ENCODE data around the gene VPS26C.

The VPS26C gene

DNA sequence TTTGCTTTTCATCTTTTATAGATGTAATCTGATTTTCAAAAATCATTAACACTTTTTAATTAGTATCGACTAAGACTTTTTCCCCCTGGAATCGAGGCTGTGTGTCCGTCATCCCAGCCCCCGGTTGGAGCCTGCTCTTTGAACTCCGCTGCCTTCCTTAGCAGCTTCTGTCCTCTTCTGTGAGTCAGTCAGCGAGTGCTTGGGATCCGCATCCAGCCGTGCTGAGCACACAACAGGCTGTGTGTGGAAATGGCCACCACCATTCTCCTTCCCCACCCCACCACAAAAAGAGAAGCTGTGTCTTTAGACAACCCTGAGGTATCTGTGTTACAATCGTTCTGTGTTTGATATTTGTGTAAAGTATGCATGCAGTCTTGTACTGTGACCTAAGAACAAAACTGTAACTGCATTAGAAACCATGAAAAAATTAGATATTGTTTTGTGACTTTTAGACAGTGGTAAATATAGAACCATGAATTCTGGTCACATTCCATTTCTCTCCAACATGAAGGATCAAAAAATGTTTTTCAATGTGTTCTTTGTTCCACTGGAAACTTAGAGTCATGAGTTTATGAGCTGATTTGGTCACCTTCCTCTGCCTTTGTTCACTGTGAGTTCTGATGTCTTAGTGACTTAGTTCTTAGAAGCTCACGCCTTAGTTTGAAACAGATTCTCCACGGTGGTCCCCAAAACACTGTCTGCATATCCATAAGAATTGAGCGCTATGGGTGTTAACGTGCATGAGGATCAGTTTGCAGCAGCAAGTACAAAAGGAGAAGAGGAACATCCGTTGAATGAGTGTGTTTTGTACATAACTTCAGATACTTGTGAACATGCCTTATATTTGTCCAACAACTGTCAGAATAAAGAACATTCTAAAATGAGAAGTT lies 64.7 kb downstream of the VPS26C start:
- DNase-seq (ENCODE audit: low read depth): no peak

DNA sequence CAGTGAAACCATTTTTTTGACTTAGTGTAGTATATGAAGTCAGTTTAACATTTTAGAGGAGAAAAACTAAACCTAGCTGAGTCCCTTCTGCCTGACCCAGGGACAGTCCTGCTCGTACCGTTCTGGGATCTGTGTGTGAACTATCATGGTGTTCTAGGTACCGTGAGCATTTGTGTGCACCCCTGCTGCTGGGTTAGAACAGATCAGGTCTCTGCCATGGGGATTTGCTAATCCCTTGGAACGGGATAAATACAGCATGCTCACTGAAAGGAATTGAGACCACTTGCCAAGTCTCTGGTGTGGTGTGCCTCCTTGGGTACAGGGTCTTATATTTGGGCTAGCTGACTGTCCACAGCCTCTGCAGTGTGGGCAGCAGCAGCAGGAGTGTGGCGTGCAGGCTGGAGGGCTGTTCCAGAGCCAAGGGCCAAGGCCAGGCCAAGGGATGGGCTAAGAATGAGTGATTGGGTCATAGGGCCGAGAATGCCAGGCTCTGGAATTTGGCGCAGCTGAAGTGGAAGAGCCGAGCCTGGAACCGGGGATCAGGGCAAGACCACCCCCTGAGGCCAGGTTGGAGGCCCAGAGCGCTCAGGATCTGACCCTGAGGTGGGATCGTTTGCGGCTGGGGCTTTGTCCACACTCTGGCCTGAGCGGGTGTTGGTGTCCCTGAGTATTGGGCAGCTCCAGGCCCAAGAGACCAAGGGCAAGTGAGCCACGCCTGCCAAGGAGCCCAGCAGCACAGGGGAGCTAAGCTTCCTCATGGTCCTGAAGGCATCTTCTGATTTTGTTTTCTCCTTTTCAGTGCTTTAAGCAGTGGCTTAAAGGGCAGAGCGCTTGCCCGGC lies 66.3 kb downstream of the VPS26C start:
- no peak for DNase-seq (ENCODE audit: low read depth)

DNA sequence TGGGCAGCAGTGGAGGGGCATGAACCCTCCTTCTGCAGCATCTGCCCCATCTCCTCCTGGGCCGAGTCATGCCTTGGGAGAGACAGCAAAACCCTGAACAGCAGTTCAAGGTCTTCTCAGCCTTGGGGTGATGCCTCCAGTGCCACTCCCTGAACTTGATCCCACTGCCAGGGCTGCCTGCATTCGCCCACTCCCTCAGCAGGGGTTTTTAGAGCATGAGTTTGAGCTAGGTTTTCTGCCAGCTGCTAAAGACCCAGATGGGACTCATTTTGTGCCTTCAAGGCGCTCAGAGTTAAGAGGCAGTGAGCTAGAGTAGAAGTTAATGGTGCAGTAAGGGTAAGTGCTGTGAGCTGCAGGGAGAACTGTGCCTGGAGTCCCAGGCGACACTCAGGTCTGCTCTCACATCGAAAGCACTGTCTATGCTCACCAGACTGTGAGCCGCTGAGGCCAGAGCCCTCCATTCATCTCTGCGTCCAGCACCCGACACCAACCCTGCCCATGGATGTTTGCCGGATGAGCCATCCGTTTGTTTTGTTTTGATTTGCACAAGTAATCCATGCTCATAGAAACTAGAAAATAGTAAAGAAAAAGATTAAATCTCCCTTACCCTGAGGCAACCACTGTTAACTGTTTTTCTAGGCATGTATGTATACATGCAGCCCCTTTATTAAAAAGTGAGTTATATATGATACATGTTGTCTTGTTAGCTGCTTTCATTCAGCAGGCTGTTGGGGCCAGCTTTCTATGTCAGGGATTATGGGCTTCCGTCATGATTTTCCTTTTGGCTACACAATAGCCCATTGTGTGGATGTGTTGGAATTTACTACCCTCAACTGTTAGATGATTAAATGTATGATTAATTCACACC lies 67.8 kb downstream of the VPS26C start:
- DNase-seq (ENCODE audit: low read depth): no peak

DNA sequence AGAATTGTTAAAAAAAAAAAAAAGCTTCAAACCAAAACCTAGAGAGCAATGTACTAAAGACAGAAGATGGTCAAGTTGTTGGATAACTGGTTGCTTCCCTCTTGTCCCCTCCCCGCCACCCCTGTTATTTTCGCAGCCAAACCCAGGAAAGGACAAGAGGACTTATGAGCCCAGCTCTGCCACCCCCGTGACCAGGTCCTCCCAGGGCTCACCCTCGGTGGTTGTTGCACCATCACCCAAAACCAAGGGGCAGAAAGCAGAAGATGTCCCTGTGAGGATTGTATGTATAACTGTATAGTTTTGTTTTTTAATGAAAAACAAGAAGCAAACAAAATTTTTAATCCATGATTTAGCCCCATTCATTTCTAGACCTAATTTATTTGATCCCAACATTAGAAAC lies 69.4 kb downstream of the VPS26C start:
- DNase-seq (ENCODE audit: low read depth): no peak

DNA sequence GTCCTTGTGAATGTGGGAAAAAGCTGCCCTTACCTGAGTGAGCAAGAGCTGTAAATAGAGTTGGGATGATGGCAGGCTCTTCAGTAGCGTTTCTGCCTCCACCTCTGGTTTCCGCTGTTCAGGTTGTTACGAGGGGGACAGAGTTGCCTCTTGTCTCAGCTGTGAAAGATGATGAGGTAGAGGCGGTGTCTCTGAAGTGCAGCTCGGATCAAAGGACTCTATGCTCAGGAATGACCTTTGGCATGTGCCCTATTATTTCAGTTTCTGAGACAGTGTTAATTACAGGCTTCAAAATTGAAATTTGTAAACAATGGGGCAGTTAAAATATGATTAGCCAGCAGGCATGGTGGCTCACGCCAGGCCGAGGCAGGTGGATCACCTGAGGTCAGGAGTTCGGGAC lies 70.3 kb downstream of the VPS26C start:
- no peak for DNase-seq (ENCODE audit: low read depth)

DNA sequence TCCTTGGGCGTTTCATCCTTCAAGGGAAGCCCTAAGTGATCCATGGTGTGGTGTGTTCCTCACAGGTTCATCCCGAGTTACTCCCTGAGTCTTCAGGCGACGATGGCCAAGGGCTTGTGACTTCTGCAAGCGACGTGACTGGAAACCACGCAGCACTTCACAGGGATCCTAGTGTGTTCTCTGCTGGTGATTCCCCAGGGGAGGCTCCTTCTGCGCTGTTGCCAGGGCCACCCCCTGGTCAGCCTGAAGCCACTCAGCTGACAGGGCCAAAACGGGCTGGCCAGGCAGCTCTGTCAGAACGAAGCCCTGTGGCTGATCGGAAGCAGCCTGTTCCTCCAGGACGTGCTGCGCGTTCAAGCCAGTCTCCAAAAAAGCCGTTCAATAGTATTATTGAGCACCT lies 71.5 kb downstream of the VPS26C start:
- DNase-seq (ENCODE audit: low read depth): no peak

DNA sequence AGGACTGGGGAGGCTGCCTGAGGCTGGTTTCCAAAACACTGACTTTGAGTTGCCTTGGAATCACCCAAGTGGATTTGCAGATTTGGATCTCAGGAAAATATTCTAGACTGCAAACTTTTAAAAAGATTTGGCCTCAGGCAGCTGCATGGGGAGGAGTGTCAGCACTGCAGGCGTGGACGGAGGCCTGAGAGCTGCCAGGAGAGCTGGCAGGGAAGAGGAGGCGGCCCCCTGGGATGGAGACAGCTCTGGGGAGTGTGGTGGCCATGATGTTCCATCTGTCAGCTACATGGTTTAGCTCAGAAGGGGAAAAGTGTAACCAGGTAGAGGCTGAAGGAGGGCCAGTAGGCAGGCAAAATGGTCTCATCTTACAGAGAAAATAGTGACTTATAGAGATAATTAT lies 72.1 kb downstream of the VPS26C start:
- DNase-seq (ENCODE audit: low read depth): no peak

DNA sequence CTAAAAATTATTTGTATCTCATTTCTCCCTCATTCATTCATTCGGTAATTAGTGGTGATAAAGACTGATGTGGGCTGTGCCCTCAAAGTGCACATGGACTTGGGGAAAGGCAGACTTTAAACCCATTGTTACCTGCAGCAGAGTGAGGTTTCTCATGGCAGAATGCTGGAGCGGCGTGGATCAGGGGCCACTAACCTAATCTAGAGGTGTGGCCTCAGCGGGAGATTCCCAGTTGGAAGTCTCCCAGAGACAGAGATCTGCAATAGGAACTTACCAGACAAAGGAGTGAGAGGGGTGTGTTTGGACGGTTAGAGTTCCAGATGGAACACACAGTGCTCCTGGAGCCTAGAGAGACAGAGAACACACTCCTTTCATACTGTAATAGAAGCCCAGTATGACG lies 73.5 kb downstream of the VPS26C start:
- no peak for DNase-seq (ENCODE audit: low read depth)

DNA sequence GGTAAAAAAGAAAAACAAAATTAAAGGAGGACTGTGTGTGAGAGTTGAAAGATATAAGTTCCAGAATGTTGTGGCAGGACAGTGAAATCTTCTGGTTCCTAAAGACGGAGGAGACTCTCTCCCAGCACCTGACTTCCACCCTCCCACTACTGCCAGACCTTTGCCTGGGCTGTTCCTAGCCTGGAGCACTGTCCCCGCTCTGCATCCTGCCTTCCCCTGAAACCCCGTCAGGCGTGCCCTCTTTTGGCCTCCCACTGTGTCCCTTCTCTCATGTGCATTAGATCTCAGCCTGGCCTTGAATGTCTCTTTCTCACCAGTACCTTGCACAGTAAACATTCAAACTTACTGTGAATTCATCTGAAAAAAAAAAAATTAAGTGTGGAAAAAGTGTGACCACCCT lies 74.1 kb downstream of the VPS26C start:
- DNase-seq (ENCODE audit: low read depth): no peak

DNA sequence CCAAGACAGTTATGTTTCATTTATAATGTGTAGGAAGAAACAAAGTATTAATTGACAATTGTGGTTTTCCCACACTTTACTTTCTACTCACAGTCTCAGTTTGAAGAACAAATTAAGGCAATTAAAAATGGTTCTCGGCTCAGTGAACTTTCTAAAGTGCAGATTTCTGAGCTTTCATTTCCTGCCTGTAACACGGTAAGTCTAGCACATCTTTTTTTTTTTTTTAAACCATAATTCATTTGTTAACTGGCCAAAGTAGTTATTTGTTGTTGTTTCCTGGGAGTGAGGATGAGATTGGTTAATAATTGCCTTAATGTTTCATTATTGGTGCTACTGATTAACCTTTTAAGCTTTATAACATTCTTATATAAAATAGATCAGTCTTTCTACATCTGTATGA lies 75.1 kb downstream of the VPS26C start:
- no peak for DNase-seq (ENCODE audit: low read depth)

DNA sequence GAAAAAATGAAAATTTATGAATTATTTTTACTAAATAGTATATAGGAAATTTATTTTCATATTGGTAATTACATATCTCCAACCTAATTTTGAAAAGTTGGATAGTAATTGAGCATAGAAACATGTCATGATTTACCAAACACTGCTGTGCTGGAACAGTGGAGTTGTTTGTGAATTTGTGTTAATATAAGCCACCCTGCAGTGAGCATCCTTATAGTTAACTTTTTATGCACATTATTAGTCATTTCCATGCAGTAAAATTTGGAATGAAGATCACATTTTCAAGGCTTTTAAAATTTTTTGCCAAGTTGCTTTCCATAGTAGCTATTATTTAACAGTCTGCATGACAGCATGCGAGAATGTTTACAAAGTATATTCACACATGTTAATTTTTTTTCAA lies 78.3 kb downstream of the VPS26C start:
- DNase-seq (ENCODE audit: low read depth): no peak

DNA sequence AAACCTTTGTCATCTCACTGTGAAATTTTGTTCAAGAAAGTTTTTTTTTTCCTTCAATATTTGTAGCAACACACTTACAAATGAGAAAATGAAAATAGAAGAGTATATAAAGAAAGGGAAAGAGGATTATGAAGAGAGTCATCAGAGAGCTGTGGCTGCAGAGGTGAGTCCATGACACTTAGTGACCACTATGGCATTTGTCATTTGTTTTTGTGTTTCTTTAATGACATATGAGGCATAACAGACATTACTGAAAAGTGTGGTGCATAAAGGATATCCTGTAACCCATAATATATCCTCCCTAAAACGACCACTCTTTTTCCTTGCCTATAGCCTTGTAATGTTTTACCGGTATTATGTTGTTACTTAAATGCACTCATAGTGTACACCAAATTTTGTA lies 80.2 kb downstream of the VPS26C start:
- no peak for DNase-seq (ENCODE audit: low read depth)

DNA sequence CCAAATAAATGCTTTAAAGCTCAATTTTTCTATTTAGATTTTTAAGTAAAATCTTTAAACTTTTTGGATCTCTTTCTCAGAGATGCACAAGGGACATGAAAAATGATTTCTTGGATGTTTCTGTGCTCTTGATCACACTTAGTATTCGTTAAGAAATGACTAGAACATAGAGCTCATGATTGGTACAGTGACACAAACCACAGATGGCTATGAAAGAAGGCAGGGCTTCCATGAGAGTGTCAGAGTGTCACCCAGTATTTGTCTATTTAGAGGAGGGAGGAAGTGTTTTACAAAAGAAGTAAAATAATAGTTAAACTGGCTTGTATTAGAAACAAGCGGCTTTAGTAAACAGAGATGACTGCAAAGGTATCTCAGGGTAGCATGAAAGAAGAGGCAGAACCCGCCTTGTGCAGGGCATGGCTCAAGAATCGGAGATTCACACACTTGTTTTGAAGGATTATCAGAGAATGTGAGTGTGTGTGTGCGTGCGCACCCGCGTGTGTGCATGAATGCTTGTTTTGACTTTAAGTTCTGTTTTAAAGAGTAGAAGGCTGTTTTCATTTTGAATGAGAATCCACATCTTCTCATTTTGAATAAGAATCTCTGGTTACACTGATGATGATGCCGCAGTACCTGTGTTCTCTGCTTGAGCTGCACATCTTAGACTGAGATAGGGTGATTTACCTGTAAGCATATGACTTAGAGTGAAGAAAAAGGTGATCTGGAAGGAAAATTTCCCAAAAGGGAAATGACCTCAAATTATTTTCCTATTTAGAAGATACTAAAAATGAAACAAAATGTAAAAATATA lies 82.1 kb downstream of the VPS26C start:
- no peak for DNase-seq (ENCODE audit: low read depth)

DNA sequence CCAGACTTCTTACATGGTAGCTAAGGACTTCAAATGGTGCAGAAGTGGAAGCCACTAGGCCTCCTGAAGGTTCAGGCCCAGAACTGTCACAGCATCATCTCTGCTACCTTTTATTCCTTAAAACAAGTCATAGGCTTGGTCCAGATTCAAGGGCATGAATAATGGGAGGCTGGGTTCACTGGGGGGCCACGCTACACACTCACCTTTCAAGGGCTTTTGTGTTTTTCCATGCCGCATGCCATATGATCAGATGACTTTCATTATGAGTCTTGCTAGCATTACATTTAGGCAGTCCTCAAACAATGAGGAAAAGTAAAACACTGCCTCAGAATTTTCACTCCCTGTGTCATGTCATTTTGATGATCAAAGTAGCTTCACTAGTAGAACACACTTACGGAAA lies 83.4 kb downstream of the VPS26C start:
- no peak for DNase-seq (ENCODE audit: low read depth)

DNA sequence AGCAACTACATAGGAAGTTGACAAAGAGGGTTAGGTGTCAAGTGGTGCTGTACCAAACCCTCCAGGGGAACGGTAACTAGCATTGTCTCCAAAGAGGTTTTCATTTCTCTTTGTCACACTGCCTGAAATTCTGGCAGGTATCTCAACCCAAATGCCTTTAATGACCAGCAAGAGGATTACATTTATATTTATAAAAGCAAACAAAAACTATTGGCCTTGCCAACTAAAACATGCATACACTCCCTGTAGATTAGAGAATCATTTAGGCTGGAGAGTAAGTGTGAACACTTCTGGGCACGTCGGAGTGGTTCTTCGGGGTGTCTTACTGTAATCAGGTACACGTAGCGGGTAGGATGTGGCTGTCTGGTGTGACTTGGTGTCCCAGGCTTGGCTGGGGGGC lies 84.9 kb downstream of the VPS26C start:
- DNase-seq (ENCODE audit: low read depth): no peak

DNA sequence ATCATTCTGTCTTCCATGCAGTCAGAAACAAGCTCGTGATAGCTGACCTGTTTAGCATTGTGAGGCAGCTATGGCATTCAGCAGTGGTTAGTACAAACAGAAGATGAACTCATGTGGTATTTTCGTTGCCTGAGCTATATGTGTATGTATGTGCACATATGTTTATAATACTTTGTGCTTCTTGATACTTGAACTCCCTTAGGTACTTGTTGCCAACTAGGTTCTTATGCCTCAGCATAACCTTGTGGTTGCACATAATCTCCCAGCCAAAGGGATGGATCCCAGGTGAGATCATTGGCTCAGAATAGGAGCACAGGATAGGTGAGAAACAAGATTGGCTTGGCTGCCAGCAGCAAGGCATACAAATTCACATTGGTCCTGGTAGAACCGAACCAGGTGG lies 86.1 kb downstream of the VPS26C start:
- no peak for DNase-seq (ENCODE audit: low read depth)

DNA sequence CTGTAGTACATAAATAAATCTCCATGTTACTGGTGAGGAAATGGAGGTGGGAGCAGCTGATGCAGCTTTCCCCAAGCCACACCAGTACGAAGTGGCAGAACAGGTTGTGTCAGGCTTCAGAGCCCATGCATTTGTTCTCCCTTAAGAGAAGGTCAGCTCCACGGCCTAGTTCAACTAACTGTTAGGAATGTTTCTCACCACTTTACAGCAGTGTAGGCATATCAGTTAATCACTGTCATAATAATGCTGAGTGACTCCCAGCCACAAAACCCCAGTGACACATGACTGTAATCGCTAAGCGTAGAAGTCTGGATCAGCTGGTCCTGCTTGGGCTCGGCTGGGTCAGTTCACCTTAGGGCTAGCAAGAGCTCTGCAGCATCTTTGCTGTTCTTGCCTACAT lies 90.4 kb downstream of the VPS26C start:
- DNase-seq (ENCODE audit: low read depth): no peak

All from HS-27A (cell line).